GM12878 (cell line): Measurements from ENCODE around the gene WDR86.

ENCODE experiments used
- CEBPB ChIP-seq, 2 experiments: fragments of 150-350 bp in 1 of 2; IDR thresholded peaks; 2 replicates each; pipeline ENCODE4 v1.6.1; 2012 to 2014; ENCODE audit warnings: low read depth in 2 of 2, low read length in 2 of 2, borderline replicate concordance in 1 of 2, inconsistent platforms in 1 of 2
- EP300 ChIP-seq, 2 experiments: fragments of 150-350 bp in 1 of 2; IDR thresholded peaks; 2 replicates each; pipeline ENCODE4 v1.6.1; 2011 to 2012; ENCODE audit warnings: low read depth in 2 of 2, low read length in 2 of 2, borderline replicate concordance in 1 of 2, improper control_type of control experiment in 1 of 2, inconsistent platforms in 1 of 2; ENCODE audit not compliant: control insufficient read depth in 1 of 2
- KDM1A ChIP-seq: fragments of 200-600 bp; sonication (generic); IDR thresholded peaks from 2 replicates; pipeline ENCODE4 v1.6.1; 2016; ENCODE audit warnings: borderline replicate concordance
- NBN ChIP-seq: fragments of 450-650 bp; IDR thresholded peaks from 2 replicates; pipeline ENCODE4 v1.6.1; 2016
- NR2C1 ChIP-seq: fragments of 450-650 bp; IDR thresholded peaks from 2 replicates; pipeline ENCODE4 v1.6.1; 2017; ENCODE audit warnings: antibody characterized with exemption, mild to moderate bottlenecking, moderate library complexity
- RAD21 ChIP-seq: IDR thresholded peaks from 2 replicates; pipeline ENCODE4 v1.6.1; 2011; ENCODE audit warnings: mild to moderate bottlenecking, low read depth, low read length, moderate library complexity; ENCODE audit not compliant: insufficient read depth
- SIN3A ChIP-seq: IDR thresholded peaks from 2 replicates; pipeline ENCODE4 v1.6.1; 2012; ENCODE audit warnings: low read depth, low read length, improper control_type of control experiment
- SP1 ChIP-seq: IDR thresholded peaks from one replicate; pipeline ENCODE4 v1.6.1; 2011; ENCODE audit warnings: low read depth, low read length
- ZNF384 ChIP-seq: IDR thresholded peaks from 2 replicates; pipeline ENCODE4 v1.6.1; 2012; ENCODE audit warnings: low read depth, mild to moderate bottlenecking, low read length, improper control_type of control experiment, borderline replicate concordance
- TF ChIP-seq, protein P1 (sequence below), 3 experiments: IDR thresholded peaks in 2 of 3; conservative IDR thresholded peaks in 1 of 3; 2 replicates each; pipeline ENCODE4 v1.5.1; 2011; ENCODE audit warnings: low read depth in 3 of 3, low read length in 3 of 3, mild to moderate bottlenecking in 3 of 3, control low read depth in 2 of 3, moderate library complexity in 2 of 3, inconsistent platforms in 1 of 3, mixed read lengths in 1 of 3; ENCODE audit not compliant: control insufficient read depth in 2 of 3, insufficient read depth in 1 of 3; ENCODE audit errors: extremely low read depth in 1 of 3
- TF ChIP-seq, protein P2 (sequence below): IDR thresholded peaks from 2 replicates; pipeline ENCODE4 v1.6.1; 2012; ENCODE audit warnings: improper control_type of control experiment, low read depth, low read length; ENCODE audit not compliant: insufficient replicate concordance
- TF ChIP-seq, protein P3 (sequence below): IDR thresholded peaks from 2 replicates; pipeline ENCODE4 v1.6.1; 2011; ENCODE audit warnings: borderline replicate concordance, low read depth, mild to moderate bottlenecking, moderate library complexity, mixed read lengths, low read length; ENCODE audit not compliant: insufficient read depth; ENCODE audit errors: extremely low read length
- TF ChIP-seq, protein P4 (sequence below): IDR thresholded peaks from 2 replicates; pipeline ENCODE4 v1.6.1; 2012; ENCODE audit warnings: mild to moderate bottlenecking, low read depth, low read length

DNA sequence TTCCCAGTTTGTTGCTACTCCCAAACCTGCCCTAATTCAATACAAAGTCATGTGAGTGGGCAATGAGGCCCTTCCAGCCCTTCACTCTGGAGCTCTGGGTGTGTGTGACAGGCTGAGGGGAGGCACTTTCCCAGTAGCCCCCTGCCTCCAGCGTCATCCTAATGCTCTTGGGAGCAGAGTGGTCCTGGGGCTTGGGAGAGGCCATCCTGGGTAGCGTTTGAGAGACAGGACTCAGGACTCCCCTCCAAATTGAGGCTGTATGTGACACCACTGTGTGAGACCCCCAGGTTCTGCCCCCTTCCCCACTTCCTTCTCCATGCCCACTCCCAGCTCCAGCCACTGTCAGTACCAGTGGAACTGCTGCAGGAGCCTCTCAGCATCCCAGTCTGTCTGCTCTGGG is 36.6 kb upstream of the WDR86 start:
- TF ChIP-seq ZNF384 (no peak), NBN (no peak), SP1 (no peak), RAD21 (no peak), KDM1A (no peak), NR2C1 (no peak), CEBPB (IDR thresholded peaks at IDR 0.05; ENCODE audit: borderline replicate concordance in 1 of 2, low read depth in 2 of 2, low read length in 2 of 2) (no peak), SIN3A (no peak), EP300 (IDR thresholded peaks at IDR 0.05; ENCODE audit: borderline replicate concordance in 1 of 2, control insufficient read depth in 1 of 2, low read depth in 2 of 2, low read length in 2 of 2) (no peak)
- TF ChIP-seq, protein P1, sequence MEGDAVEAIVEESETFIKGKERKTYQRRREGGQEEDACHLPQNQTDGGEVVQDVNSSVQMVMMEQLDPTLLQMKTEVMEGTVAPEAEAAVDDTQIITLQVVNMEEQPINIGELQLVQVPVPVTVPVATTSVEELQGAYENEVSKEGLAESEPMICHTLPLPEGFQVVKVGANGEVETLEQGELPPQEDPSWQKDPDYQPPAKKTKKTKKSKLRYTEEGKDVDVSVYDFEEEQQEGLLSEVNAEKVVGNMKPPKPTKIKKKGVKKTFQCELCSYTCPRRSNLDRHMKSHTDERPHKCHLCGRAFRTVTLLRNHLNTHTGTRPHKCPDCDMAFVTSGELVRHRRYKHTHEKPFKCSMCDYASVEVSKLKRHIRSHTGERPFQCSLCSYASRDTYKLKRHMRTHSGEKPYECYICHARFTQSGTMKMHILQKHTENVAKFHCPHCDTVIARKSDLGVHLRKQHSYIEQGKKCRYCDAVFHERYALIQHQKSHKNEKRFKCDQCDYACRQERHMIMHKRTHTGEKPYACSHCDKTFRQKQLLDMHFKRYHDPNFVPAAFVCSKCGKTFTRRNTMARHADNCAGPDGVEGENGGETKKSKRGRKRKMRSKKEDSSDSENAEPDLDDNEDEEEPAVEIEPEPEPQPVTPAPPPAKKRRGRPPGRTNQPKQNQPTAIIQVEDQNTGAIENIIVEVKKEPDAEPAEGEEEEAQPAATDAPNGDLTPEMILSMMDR (IDR thresholded peaks at IDR 0.05 in 2 of 3, conservative IDR thresholded peaks at IDR 0.05 in 1 of 3; ENCODE audit: control insufficient read depth in 2 of 3, extremely low read depth in 1 of 3, insufficient read depth in 1 of 3, low read depth in 3 of 3, low read length in 3 of 3) = no peak
- TF ChIP-seq, protein P2, sequence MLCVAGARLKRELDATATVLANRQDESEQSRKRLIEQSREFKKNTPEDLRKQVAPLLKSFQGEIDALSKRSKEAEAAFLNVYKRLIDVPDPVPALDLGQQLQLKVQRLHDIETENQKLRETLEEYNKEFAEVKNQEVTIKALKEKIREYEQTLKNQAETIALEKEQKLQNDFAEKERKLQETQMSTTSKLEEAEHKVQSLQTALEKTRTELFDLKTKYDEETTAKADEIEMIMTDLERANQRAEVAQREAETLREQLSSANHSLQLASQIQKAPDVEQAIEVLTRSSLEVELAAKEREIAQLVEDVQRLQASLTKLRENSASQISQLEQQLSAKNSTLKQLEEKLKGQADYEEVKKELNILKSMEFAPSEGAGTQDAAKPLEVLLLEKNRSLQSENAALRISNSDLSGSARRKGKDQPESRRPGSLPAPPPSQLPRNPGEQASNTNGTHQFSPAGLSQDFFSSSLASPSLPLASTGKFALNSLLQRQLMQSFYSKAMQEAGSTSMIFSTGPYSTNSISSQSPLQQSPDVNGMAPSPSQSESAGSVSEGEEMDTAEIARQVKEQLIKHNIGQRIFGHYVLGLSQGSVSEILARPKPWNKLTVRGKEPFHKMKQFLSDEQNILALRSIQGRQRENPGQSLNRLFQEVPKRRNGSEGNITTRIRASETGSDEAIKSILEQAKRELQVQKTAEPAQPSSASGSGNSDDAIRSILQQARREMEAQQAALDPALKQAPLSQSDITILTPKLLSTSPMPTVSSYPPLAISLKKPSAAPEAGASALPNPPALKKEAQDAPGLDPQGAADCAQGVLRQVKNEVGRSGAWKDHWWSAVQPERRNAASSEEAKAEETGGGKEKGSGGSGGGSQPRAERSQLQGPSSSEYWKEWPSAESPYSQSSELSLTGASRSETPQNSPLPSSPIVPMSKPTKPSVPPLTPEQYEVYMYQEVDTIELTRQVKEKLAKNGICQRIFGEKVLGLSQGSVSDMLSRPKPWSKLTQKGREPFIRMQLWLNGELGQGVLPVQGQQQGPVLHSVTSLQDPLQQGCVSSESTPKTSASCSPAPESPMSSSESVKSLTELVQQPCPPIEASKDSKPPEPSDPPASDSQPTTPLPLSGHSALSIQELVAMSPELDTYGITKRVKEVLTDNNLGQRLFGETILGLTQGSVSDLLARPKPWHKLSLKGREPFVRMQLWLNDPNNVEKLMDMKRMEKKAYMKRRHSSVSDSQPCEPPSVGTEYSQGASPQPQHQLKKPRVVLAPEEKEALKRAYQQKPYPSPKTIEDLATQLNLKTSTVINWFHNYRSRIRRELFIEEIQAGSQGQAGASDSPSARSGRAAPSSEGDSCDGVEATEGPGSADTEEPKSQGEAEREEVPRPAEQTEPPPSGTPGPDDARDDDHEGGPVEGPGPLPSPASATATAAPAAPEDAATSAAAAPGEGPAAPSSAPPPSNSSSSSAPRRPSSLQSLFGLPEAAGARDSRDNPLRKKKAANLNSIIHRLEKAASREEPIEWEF = no peak
- TF ChIP-seq, protein P3, sequence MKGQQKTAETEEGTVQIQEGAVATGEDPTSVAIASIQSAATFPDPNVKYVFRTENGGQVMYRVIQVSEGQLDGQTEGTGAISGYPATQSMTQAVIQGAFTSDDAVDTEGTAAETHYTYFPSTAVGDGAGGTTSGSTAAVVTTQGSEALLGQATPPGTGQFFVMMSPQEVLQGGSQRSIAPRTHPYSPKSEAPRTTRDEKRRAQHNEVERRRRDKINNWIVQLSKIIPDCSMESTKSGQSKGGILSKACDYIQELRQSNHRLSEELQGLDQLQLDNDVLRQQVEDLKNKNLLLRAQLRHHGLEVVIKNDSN = no peak
- TF ChIP-seq, protein P4, sequence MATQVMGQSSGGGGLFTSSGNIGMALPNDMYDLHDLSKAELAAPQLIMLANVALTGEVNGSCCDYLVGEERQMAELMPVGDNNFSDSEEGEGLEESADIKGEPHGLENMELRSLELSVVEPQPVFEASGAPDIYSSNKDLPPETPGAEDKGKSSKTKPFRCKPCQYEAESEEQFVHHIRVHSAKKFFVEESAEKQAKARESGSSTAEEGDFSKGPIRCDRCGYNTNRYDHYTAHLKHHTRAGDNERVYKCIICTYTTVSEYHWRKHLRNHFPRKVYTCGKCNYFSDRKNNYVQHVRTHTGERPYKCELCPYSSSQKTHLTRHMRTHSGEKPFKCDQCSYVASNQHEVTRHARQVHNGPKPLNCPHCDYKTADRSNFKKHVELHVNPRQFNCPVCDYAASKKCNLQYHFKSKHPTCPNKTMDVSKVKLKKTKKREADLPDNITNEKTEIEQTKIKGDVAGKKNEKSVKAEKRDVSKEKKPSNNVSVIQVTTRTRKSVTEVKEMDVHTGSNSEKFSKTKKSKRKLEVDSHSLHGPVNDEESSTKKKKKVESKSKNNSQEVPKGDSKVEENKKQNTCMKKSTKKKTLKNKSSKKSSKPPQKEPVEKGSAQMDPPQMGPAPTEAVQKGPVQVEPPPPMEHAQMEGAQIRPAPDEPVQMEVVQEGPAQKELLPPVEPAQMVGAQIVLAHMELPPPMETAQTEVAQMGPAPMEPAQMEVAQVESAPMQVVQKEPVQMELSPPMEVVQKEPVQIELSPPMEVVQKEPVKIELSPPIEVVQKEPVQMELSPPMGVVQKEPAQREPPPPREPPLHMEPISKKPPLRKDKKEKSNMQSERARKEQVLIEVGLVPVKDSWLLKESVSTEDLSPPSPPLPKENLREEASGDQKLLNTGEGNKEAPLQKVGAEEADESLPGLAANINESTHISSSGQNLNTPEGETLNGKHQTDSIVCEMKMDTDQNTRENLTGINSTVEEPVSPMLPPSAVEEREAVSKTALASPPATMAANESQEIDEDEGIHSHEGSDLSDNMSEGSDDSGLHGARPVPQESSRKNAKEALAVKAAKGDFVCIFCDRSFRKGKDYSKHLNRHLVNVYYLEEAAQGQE = no peak
